GM23248 (cell line): Measurements from ENCODE around the gene SLC35D3.

Source experiments
- EZH2 ChIP-seq: fragments of 200-600 bp; sonication (generic); IDR thresholded peaks from 2 replicates; pipeline ENCODE4 v1.6.1; 2018; ENCODE audit warnings: antibody characterized with exemption, mild to moderate bottlenecking; ENCODE audit not compliant: insufficient read depth, poor library complexity, severe bottlenecking
- EZH2phosphoT487 ChIP-seq: fragments of 200-600 bp; sonication (generic); IDR thresholded peaks from 2 replicates; pipeline ENCODE4 v1.6.1; 2018; ENCODE audit warnings: antibody characterized with exemption, moderate library complexity, mild to moderate bottlenecking, low read depth; ENCODE audit not compliant: insufficient read depth

GRCh38 chr6:136920671-136921380 lies 1.3 kb upstream of the SLC35D3 start:
- TF ChIP-seq EZH2, result peak; percentile 88
- TF ChIP-seq EZH2phosphoT487, result no peak
